GM03348 (cell line): Measurements from ENCODE around the gene TDRD1.
"Not testable (repeated sequence)": the region's sequence is repeated elsewhere in the genome, so short reads cannot be mapped to it uniquely, and the experiment has no call there.

Experiments
- DNase-seq: peaks from one replicate; pipeline ENCODE4 v3.0.0; 2012; ENCODE audit warnings: low spot score

TDRD1 gene

DNA sequence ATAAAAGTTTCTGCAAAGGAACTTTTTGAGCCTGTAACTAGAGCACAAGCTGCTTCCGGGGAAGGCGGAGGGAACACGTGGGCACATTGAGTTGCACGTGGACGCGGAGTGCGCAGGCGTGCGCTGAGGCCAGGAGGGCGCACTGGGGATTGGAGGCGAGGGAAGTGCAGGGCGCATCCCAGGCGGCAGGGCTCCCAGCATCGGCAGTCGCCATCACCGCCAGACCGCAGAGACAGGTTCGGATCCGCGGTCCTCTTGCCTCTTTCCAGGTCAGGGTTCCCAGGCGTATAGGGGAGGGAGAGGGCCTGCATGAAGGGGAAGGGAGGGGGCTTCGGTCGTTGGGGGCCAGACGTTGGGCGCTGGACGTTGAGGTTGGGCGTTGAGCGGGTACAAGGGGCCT, at the start of gene TDRD1:
Gene TDRD1 (plus strand): TSS at position 206 of the 400 bp plus-strand sequence. CDS start 8,479 bp downstream, outside the sequence.
- no peak for DNase-seq

GRCh38 chr10:114131094-114131493, 48.1 kb upstream of the TDRD1 start:
- DNase-seq, result no peak

GRCh38 chr10:114135476-114135875, 43.7 kb upstream of the TDRD1 start:
- no peak for DNase-seq

GRCh38 chr10:114138581-114138980, 40.6 kb upstream of the TDRD1 start:
- DNase-seq, result no peak

- no peak for DNase-seq
Measured at GRCh38 chr10:114140036-114140435, 39.1 kb upstream of the TDRD1 start.

- not testable (repeated sequence) for DNase-seq
Measured at GRCh38 chr10:114140827-114141226, 38.3 kb upstream of the TDRD1 start.

GRCh38 chr10:114142018-114142417, 37.1 kb upstream of the TDRD1 start:
- no peak for DNase-seq

GRCh38 chr10:114143160-114143559, 36.0 kb upstream of the TDRD1 start:
- no peak for DNase-seq

DNA sequence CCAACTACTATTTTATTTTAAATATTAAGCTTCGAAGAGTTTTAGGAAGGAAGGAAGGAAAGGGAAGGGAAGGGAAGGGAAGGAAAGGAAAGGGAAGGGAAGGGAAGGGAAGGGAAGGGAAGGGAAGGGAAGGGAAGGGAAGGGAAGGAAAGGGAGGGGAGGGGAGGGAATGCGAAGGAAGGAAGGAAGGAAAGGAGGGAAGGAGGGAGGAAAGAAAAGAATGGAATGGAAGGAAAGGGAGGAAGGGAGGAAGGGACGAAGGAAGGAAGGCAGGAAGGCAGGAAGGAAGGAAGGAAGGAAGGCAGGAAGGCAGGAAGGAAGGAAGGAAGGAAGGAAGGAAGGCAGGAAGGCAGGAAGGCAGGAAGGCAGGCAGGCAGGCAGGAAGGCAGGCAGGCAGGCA, 29.7 kb upstream of the TDRD1 start:
- not testable (repeated sequence) for DNase-seq

DNA sequence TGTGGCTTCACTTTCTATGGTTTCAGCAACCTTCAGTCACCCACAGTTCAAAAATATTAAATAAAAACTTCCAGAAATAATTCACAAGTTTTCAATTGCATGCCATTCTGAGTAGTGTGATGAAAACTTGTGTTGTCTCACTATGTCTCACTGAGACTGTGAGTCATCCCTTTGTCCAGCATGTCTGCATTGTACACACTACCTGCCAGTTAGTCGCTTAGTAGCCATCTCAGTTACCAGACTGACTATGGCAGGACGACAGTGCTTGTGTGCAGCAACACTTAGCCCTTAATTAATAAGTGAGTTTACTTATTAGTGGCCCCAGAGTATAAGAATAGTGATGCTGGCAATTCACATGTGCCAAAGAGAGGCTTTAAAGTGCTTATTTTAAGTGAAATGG, 27.7 kb upstream of the TDRD1 start:
- peak; percentile 72 for DNase-seq

DNA sequence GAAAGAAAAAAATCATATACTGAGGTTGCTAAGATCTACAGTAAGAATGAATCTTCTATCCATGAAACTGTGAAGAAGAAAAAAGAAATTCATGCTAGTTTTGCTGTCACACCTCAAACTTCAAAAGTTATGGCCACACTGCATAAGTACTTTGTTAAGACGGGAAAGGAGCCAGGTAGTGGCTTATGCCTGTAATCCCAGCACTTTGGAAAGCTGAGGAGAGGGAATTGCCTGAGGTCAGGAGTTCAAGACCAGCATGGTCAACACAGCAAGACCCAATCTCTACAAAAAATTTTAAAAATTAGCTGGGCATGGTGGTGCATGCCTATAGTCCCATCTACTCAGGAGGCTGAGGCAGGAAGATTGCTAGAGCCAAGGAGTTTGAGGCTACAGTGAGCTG, 27.3 kb upstream of the TDRD1 start:
- no peak for DNase-seq

- DNase-seq, result no peak
Measured at GRCh38 chr10:114157912-114158311, 21.2 kb upstream of the TDRD1 start.

DNA sequence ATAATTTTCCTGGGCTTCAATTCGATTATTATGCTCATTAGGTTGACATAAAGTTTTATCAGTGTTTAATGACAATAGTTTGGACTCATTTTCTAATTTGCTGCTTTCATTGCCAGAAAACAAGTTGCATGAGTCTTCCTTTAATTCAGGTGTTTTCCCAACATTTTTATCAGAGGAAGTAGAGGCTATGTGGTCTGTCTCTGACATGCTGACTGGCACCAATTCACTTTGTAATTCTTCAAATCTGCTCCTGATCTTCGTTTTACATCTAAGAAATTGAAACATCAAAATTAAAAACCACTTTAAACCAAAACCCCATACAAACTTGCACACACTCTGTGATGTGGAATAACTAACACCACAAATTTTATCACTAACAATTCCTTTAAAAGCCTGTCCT, 16.1 kb upstream of the TDRD1 start:
- no peak for DNase-seq

GRCh38 chr10:114166043-114166442, 13.1 kb upstream of the TDRD1 start:
- no peak for DNase-seq

GRCh38 chr10:114166494-114166893, 12.7 kb upstream of the TDRD1 start:
- no peak for DNase-seq

- DNase-seq, result no peak
Measured at GRCh38 chr10:114167985-114168384, 11.2 kb upstream of the TDRD1 start.

- no peak for DNase-seq
Measured at GRCh38 chr10:114168450-114169009, 10.6 kb upstream of the TDRD1 start.

DNA sequence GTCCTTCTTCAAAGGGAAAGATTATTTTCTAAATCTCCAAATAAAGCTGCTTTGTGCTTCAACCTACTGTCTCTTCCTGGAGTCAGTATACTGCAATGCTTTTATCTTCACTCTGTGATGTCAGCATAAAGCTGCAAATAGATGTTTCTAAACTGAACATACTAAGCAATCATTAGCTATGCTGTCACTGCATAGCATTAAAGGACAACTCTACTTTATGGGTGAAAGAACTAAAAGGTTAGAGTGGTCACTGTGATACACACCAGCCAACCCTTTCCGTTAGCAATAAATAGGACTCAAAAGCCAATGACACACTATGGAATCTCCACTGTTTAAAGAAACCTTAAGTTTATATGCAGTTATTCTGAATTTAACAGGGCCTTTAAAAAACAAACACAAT, 6.9 kb upstream of the TDRD1 start:
- DNase-seq, result peak; percentile 23

- no peak for DNase-seq
Measured at GRCh38 chr10:114172776-114173602, 6.2 kb upstream of the TDRD1 start.

DNA sequence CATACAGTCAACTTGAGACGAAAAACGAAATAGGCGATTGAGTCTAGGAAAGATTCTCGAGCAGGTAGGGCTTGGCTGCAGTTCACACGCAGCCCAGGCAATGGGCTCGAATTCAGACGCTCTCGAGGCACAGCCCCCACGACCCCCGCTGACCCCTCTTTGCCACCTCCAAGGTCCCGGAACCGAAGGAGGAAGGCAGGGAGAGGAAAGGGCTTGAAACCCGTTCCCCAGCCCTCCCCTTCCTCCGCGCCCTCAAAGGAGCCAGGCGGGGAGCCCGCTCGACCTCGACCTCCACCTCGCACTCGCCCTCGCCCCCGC, 5.6 kb upstream of the TDRD1 start:
- DNase-seq, result no peak

DNA sequence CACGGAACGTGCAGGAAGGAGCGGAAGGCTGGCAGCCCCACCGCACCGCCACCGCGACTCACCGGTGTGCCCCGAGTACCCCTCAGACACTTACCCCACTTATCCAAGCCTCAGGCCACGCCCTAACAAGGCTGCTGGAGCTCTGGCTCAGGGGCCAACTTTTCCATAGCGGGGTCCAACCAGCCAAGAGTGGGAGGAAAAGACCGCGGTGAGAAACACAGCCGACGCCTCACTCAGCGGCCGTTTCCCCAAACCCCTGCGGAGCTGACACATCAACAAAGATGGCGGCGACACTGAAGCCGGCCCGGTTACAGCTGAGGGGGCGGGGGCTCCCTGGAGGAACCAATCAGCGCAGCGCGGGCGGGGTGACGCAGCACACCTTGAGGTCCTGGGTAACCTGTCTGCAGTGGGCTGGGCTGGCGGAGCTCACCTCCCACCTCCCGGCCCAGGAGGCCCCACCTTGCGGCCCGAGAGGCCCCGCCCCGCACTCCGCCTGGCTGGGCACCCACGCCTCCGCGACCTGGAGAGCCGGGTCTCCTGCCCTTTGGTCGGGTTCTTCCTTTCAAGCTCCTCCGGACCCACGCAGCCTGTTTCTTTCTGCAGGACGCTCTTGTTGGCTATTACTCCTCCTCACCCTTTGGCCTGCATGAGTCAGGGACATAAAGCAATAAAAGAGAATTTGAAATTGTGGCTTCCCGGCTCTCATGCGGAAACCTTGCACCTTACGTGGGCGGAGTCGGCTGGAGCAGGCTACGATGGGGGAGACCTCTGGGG, 5.0 kb upstream of the TDRD1 start, which contains the start of gene CCDC186:
Gene CCDC186 (minus strand): TSS at position 283 of the 774 bp plus-strand sequence. CDS start 10,935 bp downstream, outside the sequence.
- peak; percentile 97 for DNase-seq

DNA sequence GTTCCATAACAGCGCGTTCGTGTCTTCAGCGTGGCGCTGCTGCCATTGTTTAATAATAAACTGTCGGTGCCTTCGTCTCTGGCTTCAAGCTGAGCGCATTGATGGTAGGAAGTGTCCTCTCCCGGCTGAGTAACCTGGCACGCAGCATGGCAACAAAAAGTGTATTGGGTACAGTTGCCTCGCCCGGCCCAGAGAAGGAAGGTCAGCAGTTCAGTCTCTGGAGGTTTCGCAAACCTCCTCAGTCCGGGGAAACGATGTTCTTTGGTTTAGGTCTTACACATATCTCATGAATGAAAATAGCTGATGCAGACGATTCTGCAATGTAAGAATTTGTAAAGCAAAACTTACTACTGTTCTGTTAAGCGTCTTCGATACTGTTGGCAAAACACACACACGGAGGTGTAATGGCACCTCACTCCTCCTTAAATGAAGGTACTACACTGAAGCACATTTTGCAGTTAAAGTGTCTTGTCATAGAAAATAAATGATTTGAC, 4.4 kb upstream of the TDRD1 start:
- no peak for DNase-seq

DNA sequence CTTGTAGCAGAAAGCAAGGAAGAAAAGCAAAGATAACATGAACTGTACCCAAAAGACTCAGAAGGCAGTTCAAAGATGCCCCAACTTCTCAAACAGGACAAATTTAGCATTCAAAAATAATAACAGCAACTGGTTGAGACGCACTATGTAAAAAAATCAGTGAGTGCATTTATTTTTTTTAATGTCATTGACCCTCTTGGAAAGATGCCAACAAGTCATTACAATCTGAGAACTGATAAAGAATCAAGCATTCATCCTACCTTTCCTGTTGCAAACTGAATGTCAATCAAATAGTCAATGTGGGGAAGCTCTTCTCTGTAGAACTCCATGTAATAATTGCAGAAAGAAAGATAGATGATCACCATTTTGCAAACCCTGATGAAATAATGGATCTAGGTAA, 3.5 kb upstream of the TDRD1 start:
- DNase-seq, result no peak
